NCI-H69 (cell line): Measurements from ENCODE around the gene RNMT.
"Not testable (repeated sequence)": the region's sequence is repeated elsewhere in the genome, so short reads cannot be mapped to it uniquely, and the experiment has no call there.

Experiments used
- DNase-seq: peaks from one replicate; lab custom pipeline; 2025; lab: John Stamatoyannopoulos, UW

RNMT gene

GRCh38 chr18:13735681-13736080, 9.2 kb downstream of the RNMT start:
- no peak for DNase-seq

- no peak for DNase-seq
These were observed 19.2 kb downstream of the RNMT start for GRCh38 chr18:13745696-13746095.

GRCh38 chr18:13746633-13747032, 20.2 kb downstream of the RNMT start:
- DNase-seq: no peak

- not testable (repeated sequence) for DNase-seq
These were observed 25.1 kb downstream of the RNMT start for GRCh38 chr18:13751599-13751998.

- no peak for DNase-seq
These were observed 29.8 kb downstream of the RNMT start for GRCh38 chr18:13756261-13756660.

- no peak for DNase-seq
These were observed 30.2 kb downstream of the RNMT start for GRCh38 chr18:13756671-13757070.

- DNase-seq: no peak
These were observed 32.1 kb downstream of the RNMT start for GRCh38 chr18:13758622-13759021.

- DNase-seq: no peak
These were observed 33.6 kb downstream of the RNMT start for GRCh38 chr18:13760047-13760446.

GRCh38 chr18:13762690-13763439, 36.4 kb downstream of the RNMT start:
- no peak for DNase-seq

- DNase-seq: no peak
These were observed 48.6 kb downstream of the RNMT start for GRCh38 chr18:13775058-13775457.

- DNase-seq: no peak
These were observed 64.7 kb downstream of the RNMT start for GRCh38 chr18:13791181-13791580.

- DNase-seq: no peak
These were observed 67.3 kb downstream of the RNMT start for GRCh38 chr18:13793819-13794218.

- no peak for DNase-seq
These were observed 70.0 kb downstream of the RNMT start for GRCh38 chr18:13796515-13796914.

- peak; percentile 24 for DNase-seq
These were observed 70.7 kb downstream of the RNMT start for GRCh38 chr18:13797157-13797611.

GRCh38 chr18:13799396-13799795, 72.9 kb downstream of the RNMT start:
- no peak for DNase-seq

- peak; percentile 73 for DNase-seq
These were observed 74.2 kb downstream of the RNMT start for GRCh38 chr18:13800505-13801259.

GRCh38 chr18:13801260-13801601, 74.8 kb downstream of the RNMT start:
- DNase-seq: no peak

- DNase-seq: no peak
These were observed 77.8 kb downstream of the RNMT start for GRCh38 chr18:13804305-13804704.

GRCh38 chr18:13808294-13809042, 82.0 kb downstream of the RNMT start:
- DNase-seq: no peak

- DNase-seq: no peak
These were observed 82.6 kb downstream of the RNMT start for GRCh38 chr18:13809043-13809430.

- no peak for DNase-seq
These were observed 83.2 kb downstream of the RNMT start for GRCh38 chr18:13809531-13810255.

GRCh38 chr18:13810950-13811485, 84.5 kb downstream of the RNMT start:
- DNase-seq: no peak
